Measurements from ENCODE around the gene TRIM61.
"Not testable (repeated sequence)": the region's sequence is repeated elsewhere in the genome, so short reads cannot be mapped to it uniquely, and the experiment has no call there.

TRIM61 gene

DNA sequence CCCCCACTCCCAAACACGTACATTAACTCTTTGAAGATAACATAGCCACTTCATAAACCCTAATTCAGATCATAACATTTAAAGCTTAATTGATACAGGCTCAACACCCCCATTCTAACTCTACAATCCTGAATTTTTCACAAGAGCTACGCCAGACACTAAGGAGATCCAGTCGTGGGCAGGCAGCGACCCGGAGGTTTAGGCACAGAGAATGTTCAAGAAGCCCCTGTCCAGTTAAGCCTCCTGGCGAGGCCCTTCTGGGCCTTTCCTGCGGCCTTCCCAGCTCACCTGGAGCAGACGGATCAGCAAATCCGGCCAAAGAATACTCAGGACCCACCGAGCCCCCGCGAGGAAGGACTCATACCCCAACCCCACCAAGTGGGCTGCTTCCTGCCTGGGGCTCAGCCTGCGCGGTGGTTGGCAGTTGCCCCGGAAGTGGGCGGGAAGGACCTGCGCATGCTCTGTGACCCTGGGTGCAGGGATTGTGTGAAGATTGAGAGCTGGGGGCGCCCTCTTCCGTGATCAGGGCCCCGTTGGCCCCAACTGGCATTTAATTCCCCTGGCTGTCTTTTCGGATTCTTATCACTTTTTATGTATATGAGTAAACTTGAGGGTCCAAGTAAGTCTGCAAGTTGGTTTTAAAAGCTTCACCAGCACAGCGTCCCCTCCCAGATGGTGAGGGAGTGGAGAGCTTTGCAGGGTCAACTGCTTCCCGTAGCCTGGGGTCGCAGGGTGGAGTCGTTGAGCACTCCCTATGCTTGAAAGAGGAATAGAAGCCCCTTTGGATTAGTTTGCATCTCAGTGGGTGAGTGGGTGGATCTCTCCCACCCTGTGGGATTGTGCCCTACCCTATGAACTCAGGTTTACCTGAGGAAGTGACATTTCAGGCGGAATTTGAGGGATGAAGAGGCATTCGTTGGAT lies at the start of gene TRIM61:
TRIM61 (minus strand) TSS at position 415 of the 922 bp plus-strand sequence. CDS start 7,655 bp downstream, outside the sequence.
- DNase-seq, result peak; percentile 95

DNA sequence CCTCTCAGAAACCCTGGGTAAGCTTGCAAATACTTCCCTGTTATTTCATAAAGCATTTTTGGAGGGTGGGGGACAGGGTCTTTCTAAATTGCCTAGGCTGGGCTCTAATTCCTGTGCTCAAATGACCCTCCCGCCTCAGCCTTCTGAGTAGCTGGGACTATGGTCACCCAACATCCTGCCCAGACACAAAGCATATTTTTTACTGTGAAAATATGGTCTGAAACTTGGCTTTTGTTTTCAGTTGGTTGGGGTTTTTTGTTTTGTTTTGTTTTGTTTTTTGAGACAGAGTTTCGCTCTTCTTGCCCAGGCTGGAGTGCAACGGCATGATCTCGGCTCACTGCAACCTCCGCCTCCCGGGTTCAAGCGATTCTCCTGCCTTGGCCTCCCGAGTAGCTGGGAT lies 48.3 kb upstream of the TRIM61 start:
- not testable (repeated sequence) for DNase-seq

- not testable (repeated sequence) for DNase-seq
These were observed 42.5 kb upstream of the TRIM61 start for GRCh38 chr4:165019995-165020394.

- DNase-seq, result peak; percentile 60
These were observed 39.5 kb upstream of the TRIM61 start for GRCh38 chr4:165016971-165017370.

- DNase-seq, result no peak
These were observed 36.2 kb upstream of the TRIM61 start for GRCh38 chr4:165013691-165014090.

- DNase-seq, result no peak
These were observed 33.9 kb upstream of the TRIM61 start for GRCh38 chr4:165011403-165011802.

- no peak for DNase-seq
These were observed 33.5 kb upstream of the TRIM61 start for GRCh38 chr4:165010991-165011390.

GRCh38 chr4:165010487-165010886 lies 33.0 kb upstream of the TRIM61 start:
- DNase-seq, result no peak

DNA sequence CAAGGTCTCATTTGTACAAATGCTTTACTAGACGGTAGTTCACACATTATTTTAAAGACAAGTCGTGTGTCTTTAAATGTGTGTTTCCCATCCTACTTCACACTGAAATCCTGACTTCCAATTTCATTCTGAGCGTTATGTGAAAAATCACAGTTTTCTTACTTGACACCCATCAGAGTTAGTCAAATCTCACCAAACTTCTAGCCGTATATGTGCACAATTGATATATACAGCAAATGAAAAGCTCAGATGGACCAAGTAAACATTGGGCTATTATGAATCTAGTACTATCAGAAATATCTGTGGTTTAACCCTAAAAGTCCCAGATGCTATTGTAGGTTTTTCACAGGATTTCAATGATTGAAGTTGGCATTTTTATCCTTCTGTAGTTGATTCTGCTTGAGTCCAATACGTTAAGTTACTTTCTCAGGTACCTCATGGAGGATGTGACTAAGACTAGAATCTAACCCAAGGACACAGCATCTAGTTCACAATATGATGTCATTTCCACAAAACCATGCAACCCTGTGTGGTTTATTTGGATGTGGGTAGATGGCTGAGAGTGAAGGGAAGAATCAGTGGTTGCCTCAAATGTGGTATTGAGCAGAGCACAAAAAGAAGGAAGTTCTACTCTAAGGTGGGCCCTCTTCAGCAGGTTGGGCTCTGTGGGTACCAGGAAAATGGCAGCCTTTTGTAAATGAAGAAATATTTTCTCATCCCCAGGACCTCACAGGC lies 32.2 kb upstream of the TRIM61 start:
- no peak for DNase-seq

- DNase-seq, result no peak
These were observed 29.4 kb upstream of the TRIM61 start for GRCh38 chr4:165006886-165007285.

DNA sequence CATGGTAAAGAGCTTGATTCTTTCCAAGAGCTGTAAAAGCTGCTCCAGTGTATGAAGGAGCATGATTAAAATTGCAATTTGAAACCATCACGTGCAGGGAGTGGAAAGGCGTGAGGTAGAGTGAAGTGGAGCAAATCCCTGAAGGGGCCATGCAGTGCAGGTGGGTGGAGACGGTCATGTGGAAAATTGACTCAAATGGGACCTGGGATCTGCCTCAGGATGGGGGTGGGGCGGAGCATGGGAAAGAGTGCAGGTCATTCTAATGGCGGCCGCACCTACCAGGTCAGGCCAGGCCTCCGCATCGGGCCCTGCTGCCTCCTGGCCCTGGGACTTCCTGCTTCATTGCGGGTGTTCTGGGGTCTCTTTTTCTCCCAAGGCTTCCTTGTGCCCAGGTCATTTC lies 29.0 kb upstream of the TRIM61 start:
- DNase-seq, result no peak

DNA sequence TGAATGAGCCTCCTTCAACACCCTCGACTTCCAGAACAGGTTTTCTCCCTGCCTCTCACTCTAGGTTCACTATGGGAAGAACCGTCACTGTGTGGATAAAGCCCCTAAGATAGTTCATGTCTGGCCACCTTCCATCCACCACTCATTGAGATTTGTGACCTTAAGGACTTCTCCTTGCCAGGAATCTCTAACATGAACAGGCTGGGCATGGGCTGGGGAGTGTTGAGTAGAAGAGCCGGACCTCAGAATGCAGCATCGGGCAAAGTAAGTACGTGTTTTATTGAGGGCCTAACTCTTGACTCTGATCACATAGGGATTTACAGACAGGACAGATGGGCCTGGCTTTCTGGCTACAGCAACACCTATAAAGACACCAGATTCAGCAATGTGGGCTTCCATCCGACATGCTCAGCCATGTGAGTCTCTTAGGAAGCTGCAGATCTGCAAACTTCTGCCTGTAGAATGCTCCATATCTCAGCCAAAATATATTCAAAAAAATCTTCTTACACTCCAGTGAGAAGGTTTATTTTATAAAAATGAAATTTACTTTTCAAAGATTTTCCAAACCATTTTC lies 28.0 kb upstream of the TRIM61 start:
- no peak for DNase-seq

GRCh38 chr4:165001957-165002356 lies 24.5 kb upstream of the TRIM61 start:
- DNase-seq, result not testable (repeated sequence)

- DNase-seq, result not testable (repeated sequence)
These were observed 21.1 kb upstream of the TRIM61 start for GRCh38 chr4:164998526-164999080.

GRCh38 chr4:164997941-164998340 lies 20.5 kb upstream of the TRIM61 start:
- DNase-seq, result no peak

DNA sequence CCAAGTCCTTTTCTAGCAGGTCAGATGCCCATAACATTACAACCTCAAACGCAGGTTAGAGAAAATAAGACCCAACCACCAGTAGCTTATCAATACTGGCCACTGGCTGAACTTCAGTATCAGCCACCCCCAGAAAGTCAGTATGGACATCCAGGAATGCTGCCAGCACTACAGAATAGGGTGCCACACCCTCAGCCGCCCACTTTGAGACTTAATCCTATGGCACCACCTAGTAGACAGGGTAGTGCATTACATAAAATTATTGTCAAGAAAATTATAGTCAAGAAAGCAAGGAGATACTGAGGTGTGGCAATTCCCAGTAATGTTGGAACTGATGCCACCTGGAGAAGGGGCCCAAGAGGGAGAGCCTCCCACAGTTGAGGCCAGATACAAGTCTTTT lies 19.9 kb upstream of the TRIM61 start:
- DNase-seq, result peak; percentile 90

GRCh38 chr4:164996123-164996522 lies 18.7 kb upstream of the TRIM61 start:
- not testable (repeated sequence) for DNase-seq

- DNase-seq, result not testable (repeated sequence)
These were observed 13.3 kb upstream of the TRIM61 start for GRCh38 chr4:164990786-164991185.

GRCh38 chr4:164989471-164989870 lies 12.0 kb upstream of the TRIM61 start:
- DNase-seq, result no peak

DNA sequence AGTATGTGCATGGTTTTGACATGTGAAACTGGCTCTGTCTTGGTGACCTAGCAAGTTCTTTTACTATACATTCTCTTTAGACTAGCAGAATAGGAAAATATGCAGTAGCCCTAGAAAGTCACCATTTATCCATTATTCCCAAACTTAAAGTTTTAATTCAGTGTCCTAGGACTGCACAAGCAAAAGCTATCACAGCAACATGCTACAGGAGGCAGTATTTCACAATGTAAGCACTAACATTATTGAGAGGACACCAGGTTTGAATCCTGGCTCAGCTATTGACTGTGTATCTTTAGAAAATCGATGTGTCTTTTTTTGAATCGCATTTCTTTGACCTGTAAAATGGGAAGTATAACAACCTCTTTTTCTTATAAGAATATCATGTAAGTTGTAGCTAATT lies 5.5 kb downstream of the TRIM61 start:
- DNase-seq, result not testable (repeated sequence)

GRCh38 chr4:164959896-164960295 lies 17.6 kb downstream of the TRIM61 start:
- DNase-seq, result no peak

GRCh38 chr4:164959421-164959820 lies 18.0 kb downstream of the TRIM61 start:
- not testable (repeated sequence) for DNase-seq
